ENCODE measurements around the gene LHB.

The LHB gene

GRCh38 chr19:48991873-48992580 is 24.9 kb downstream of the LHB start:
- TF ChIP-seq EZH2phosphoT487 (IDR thresholded peaks at IDR 0.05; ENCODE audit: borderline replicate concordance) = no peak
- TF ChIP-seq CTCF (conservative IDR thresholded peaks at IDR 0.05; ENCODE audit: low read length) = no peak
- no peaks in the 10 kb centered on the region for H3K27me3 ChIP-seq (ENCODE audit: insufficient read depth, low read length, poor library complexity, severe bottlenecking)
- H3K9me2 ChIP-seq (replicated peaks; ENCODE audit: low read depth, low read length) = no peaks in the 10 kb centered on the region
- no peaks in the 10 kb centered on the region for H3K9me3 ChIP-seq (ENCODE audit: insufficient read depth, low read depth, low read length)
- H3F3A ChIP-seq (ENCODE audit: low read depth) = no peaks in the 10 kb centered on the region
- peaks cover 18% of the 10 kb centered on the region for H3K4me1 ChIP-seq (ENCODE audit: insufficient read depth, low read length, poor library complexity, severe bottlenecking)
- peak overlapping the region; percentile 87 for H3K4me2 ChIP-seq (ENCODE audit: low read depth, low read length, poor library complexity, severe bottlenecking)
- H3K4me3 ChIP-seq (ENCODE audit: low read length, poor library complexity, severe bottlenecking) = peak overlapping the region; percentile 89
- peaks cover 64% of the 10 kb centered on the region for H3K79me2 ChIP-seq (ENCODE audit: insufficient read depth, low read length)
- no peaks in the 10 kb centered on the region; the same call in 1 of the 2 replicates for H3K36me3 ChIP-seq (ENCODE audit: insufficient read depth, low read length)
- H4K20me1 ChIP-seq (ENCODE audit: insufficient read depth, low read length, poor library complexity, severe bottlenecking) = peaks cover 24% of the 10 kb centered on the region
- peak overlapping the region; percentile 97 for H3K9ac ChIP-seq (ENCODE audit: low read depth, low read length, poor library complexity, severe bottlenecking)
- no peak overlapping the region; the same call in 1 of the 2 replicates for H2AFZ ChIP-seq (ENCODE audit: low read length)

DNA sequence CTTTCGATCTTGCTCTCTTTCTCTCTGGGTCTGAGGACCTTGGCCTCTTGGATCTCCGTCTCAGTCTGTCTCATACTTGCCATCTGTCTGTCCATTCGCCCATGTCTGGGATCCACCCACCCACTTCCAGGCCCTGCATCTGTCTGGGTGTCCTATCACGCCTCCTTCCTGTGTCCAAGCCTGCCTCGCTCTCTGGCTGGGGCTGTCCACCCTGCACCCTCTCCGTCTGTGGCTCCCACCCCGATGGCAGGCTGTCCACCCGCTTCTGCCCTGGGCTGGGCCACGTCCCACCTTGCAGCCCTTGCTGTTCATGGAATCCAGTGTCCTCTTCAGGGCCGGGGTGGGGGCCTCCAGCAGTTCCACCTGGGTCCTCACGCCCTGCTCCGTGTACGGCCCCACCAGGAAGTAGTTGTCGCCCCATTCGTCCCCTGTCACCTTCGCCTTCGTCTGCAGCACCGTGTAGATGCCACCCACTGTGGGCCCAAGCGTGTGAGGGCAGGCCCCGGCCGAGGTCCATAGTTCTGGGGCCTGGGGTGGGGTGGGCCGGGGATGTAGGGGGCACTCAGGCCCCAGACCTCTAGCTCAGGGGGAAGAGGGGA is 25.8 kb downstream of the LHB start:
- H3K36me3 ChIP-seq (ENCODE audit: insufficient read depth, low read length) = no peaks in the 10 kb centered on the region; the same call in 1 of the 2 replicates
- H3K4me1 ChIP-seq (ENCODE audit: insufficient read depth, low read length, poor library complexity, severe bottlenecking) = peaks cover 18% of the 10 kb centered on the region
- no peaks in the 10 kb centered on the region for H3F3A ChIP-seq (ENCODE audit: low read depth)
- no peak for TF ChIP-seq CTCF (conservative IDR thresholded peaks at IDR 0.05; ENCODE audit: low read length)
- TF ChIP-seq EZH2phosphoT487 (IDR thresholded peaks at IDR 0.05; ENCODE audit: borderline replicate concordance) = no peak
- H3K79me2 ChIP-seq (ENCODE audit: insufficient read depth, low read length) = peaks cover 55% of the 10 kb centered on the region
- no peaks in the 10 kb centered on the region for H3K9me3 ChIP-seq (ENCODE audit: insufficient read depth, low read depth, low read length)
- peak overlapping the region; percentile 87 for H3K4me2 ChIP-seq (ENCODE audit: low read depth, low read length, poor library complexity, severe bottlenecking)
- no peaks in the 10 kb centered on the region for H3K27me3 ChIP-seq (ENCODE audit: insufficient read depth, low read length, poor library complexity, severe bottlenecking)
- H2AFZ ChIP-seq (ENCODE audit: low read length) = no peak overlapping the region
- peak overlapping the region; percentile 97 for H3K9ac ChIP-seq (ENCODE audit: low read depth, low read length, poor library complexity, severe bottlenecking)
- peak overlapping the region; percentile 89 for H3K4me3 ChIP-seq (ENCODE audit: low read length, poor library complexity, severe bottlenecking)
- no peaks in the 10 kb centered on the region for H3K9me2 ChIP-seq (replicated peaks; ENCODE audit: low read depth, low read length)
- peaks cover 21% of the 10 kb centered on the region for H4K20me1 ChIP-seq (ENCODE audit: insufficient read depth, low read length, poor library complexity, severe bottlenecking)

- peak overlapping the region; percentile 87 for H3K4me2 ChIP-seq (ENCODE audit: low read depth, low read length, poor library complexity, severe bottlenecking)
- peaks cover 18% of the 10 kb centered on the region for H4K20me1 ChIP-seq (ENCODE audit: insufficient read depth, low read length, poor library complexity, severe bottlenecking)
- no peaks in the 10 kb centered on the region for H3K9me3 ChIP-seq (ENCODE audit: insufficient read depth, low read depth, low read length)
- H3K79me2 ChIP-seq (ENCODE audit: insufficient read depth, low read length) = peaks cover 48% of the 10 kb centered on the region
- no peak overlapping the region for H2AFZ ChIP-seq (ENCODE audit: low read length)
- H3K9ac ChIP-seq (ENCODE audit: low read depth, low read length, poor library complexity, severe bottlenecking) = peak overlapping the region; percentile 97
- H3K4me3 ChIP-seq (ENCODE audit: low read length, poor library complexity, severe bottlenecking) = peak overlapping the region; percentile 26
- peaks cover 18% of the 10 kb centered on the region for H3K4me1 ChIP-seq (ENCODE audit: insufficient read depth, low read length, poor library complexity, severe bottlenecking)
- H3K27me3 ChIP-seq (ENCODE audit: insufficient read depth, low read length, poor library complexity, severe bottlenecking) = no peaks in the 10 kb centered on the region
- H3F3A ChIP-seq (ENCODE audit: low read depth) = no peaks in the 10 kb centered on the region
- no peaks in the 10 kb centered on the region; the same call in 1 of the 2 replicates for H3K36me3 ChIP-seq (ENCODE audit: insufficient read depth, low read length)
- no peaks in the 10 kb centered on the region for H3K9me2 ChIP-seq (replicated peaks; ENCODE audit: low read depth, low read length)
- TF ChIP-seq CTCF (conservative IDR thresholded peaks at IDR 0.05; ENCODE audit: low read length) (no peak), EZH2phosphoT487 (IDR thresholded peaks at IDR 0.05; ENCODE audit: borderline replicate concordance) (no peak)
These were observed 26.5 kb downstream of the LHB start for GRCh38 chr19:48990400-48990799.
